Uterus (tissue), 2 donors: ENCODE data around the gene DLEU7.

Experiments used
- POLR2A ChIP-seq, 2 donors: fragments of 450-650 bp; IDR thresholded peaks; one replicate each; pipeline ENCODE4 v1.6.1; 2016; ENCODE audit warnings: antibody characterized with exemption in 2 of 2, mild to moderate bottlenecking in 1 of 2, moderate library complexity in 1 of 2
- TF ChIP-seq, protein P1 (sequence below), 4 experiments: fragments of 200-600 bp in 2 of 4; fragments of 450-650 bp in 2 of 4; sonication (generic) in 2 of 4; IDR thresholded peaks; one replicate each; pipeline ENCODE4 v1.5.1; 2016 to 2019; ENCODE audit warnings: antibody characterized with exemption in 4 of 4, mild to moderate bottlenecking in 2 of 4, moderate library complexity in 1 of 4

- TF ChIP-seq, protein P1, sequence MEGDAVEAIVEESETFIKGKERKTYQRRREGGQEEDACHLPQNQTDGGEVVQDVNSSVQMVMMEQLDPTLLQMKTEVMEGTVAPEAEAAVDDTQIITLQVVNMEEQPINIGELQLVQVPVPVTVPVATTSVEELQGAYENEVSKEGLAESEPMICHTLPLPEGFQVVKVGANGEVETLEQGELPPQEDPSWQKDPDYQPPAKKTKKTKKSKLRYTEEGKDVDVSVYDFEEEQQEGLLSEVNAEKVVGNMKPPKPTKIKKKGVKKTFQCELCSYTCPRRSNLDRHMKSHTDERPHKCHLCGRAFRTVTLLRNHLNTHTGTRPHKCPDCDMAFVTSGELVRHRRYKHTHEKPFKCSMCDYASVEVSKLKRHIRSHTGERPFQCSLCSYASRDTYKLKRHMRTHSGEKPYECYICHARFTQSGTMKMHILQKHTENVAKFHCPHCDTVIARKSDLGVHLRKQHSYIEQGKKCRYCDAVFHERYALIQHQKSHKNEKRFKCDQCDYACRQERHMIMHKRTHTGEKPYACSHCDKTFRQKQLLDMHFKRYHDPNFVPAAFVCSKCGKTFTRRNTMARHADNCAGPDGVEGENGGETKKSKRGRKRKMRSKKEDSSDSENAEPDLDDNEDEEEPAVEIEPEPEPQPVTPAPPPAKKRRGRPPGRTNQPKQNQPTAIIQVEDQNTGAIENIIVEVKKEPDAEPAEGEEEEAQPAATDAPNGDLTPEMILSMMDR (IDR thresholded peaks at IDR 0.05) = no peak
- TF ChIP-seq POLR2A (IDR thresholded peaks at IDR 0.05) = no peak
Observed at GRCh38 chr13:50796463-50796862, 47.0 kb downstream of the DLEU7 start.
